GM19351 (cell line): ENCODE measurements around the gene FNBP1.

Experiments used
- ATAC-seq: cut with Tn5 transposase; IDR thresholded peaks from one replicate; pipeline ENCODE4 v1.9.1; 2021; ENCODE audit warnings: mild to moderate bottlenecking, moderate library complexity; ENCODE audit not compliant: unreplicated experiment

Gene FNBP1

DNA sequence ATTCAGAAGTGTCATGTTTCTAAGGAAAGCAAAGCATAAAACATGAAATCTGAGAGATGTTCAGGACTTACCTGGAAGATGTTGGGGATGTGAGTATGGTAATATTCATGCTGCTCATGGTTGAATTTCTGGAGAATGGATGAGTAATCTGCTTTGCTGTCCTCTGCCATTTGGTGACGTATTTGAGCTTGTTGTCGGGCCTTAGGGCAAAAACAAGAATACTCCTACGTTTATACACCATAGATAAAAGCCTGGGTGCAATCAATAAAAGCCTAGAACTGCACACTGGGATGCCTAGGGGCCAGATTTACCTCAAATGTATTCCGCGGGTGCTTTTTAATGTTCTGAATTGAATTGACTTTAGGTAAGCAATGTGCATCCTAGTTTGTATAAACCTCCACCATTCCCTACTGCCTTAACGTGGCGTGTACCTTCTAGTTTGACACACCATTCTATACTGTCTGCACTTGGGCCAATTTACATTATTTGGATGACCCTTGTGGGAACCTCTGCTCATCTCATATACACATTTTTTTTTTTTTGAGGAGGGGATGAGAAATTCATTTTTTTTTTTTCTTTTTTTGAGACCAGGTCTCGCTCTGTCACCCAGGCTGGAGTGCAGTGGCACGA is 113.4 kb downstream of the FNBP1 start:
- no peak for ATAC-seq

DNA sequence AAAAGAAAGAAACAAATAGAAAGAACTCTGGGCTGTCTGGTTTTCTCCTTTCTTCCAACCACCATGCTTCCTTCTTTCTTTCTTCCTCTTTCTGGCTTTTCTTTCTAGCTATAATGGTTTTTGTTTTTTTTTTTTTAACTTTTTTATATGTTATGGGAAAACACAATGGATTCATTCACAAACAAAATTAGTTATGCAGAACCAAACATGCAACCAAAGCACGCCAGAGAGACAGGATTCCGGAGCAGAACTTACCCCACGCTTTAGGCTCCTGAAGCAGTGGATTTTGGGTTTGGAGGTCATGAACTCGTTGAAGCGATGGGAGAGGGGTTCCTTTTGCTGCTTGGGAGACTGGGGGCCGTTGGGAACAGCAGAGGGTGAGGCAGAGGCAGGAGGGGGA is 119.4 kb downstream of the FNBP1 start:
- no peak for ATAC-seq

- no peak for ATAC-seq
These were observed 121.1 kb downstream of the FNBP1 start for GRCh38 chr9:129921905-129922304.

- no peak for ATAC-seq
These were observed 123.1 kb downstream of the FNBP1 start for GRCh38 chr9:129919841-129920240.

GRCh38 chr9:129919277-129919676 is 123.7 kb downstream of the FNBP1 start:
- no peak for ATAC-seq

DNA sequence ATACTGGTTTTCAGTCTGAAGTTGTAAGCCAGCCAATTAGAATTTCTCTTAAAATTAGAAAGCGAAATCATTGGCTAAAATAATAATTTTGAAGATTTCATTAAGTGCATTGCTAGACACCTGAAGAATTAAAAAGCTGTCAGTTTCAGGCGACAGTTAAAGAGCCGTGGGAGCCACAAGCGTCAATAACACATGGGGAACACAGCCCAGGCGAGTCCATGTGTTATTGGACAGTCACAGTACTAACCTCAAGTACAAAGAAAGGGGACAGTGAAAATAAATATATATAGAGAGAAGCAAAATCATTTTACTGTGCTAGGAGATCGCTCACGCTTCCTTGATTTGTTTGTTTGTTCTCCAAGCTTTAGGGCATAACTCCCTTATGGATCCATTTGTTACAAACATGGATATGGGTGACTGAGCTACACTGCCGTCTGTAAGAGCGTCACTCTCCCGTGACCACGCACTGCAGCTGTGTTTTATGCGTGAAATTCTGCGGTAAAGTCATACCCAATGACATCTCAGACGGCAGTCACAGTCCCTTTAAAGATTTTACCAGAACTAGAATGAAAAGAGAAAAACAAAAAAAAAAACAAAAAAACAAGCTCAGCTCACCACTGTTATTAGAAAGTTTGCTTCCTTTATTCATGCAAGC is 124.6 kb downstream of the FNBP1 start:
- no peak for ATAC-seq

DNA sequence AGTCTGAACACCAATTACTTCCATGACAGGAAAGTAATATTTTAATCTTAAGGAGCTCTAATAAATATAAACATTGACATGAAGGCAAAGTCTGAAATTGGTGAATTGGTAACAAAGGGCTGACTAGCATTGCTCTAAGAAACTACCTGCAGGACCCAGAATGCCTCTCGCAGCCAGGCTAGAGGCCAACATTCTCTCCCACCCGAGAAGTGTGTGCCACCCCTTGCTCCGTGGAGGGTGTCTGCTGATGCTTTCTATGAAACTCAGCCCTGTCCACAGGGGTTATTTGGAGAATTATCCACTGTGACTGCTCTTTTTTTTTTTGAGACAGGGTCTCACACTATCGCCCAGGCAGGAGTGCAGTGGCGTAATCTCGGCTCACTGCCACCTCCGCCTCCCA is 126.3 kb downstream of the FNBP1 start:
- ATAC-seq, result no peak

GRCh38 chr9:129914051-129914450 is 128.9 kb downstream of the FNBP1 start:
- ATAC-seq, result no peak

DNA sequence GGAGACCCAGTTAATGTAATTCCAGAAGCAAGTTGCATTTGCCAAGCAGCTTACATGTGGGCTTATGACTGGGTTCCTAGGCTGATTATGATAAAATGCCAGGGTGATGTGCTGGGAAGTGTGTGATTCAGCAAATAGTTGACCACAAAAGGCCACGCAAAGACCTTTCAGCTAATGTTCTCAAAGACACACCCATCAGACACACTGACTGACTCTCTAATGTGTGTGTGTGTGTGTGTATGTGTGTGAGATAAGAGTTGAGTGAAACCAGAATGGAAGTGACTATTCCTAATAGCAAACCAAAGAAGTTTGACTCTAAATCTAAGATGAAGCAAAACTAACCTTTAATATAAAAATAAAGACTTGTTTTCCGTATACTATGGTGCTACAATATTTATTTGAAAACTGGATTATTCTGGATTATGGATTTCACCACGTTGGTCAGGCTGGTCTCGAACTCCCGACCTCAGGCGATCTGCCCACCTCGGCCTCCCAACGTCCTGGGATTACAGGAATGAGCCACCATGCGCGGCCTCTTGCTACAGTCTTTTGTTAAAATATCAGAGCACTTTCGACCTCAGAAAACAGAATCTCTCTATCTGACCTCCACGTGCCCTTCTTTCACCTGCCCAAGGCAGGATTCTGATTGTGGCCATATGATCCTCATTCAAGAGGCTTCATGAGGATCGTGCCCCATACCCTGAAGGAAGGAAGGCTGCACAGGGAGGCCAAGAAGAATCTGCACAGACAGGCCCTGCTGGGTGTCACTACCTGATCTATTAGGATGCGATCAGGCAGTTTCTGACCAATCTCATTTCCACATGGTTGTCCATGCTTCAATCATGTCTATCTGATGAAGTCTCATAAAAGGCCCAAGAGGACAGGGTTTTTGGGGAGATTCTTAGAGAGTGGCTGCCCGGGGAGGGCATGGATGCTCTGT is 132.1 kb downstream of the FNBP1 start:
- no peak for ATAC-seq

DNA sequence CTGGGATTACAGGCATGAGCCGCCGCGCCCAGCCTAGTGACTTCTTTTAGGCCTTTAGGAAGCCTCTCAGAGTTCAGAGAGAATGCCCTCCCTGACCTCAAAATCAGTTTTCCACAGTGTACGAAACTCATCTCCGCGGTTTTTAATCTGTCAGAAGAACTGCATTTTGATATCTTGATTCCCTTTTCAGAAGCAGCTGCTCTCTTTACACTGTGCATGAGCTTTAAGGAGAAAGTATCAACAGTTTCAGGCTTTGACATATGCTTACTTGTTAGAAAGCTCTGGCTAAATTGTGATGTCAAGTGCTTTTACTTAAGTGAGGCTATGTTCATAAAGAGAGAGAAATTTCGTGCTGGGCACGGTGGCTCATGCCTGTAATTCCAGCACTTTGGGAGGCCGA is 133.1 kb downstream of the FNBP1 start:
- ATAC-seq, result no peak

DNA sequence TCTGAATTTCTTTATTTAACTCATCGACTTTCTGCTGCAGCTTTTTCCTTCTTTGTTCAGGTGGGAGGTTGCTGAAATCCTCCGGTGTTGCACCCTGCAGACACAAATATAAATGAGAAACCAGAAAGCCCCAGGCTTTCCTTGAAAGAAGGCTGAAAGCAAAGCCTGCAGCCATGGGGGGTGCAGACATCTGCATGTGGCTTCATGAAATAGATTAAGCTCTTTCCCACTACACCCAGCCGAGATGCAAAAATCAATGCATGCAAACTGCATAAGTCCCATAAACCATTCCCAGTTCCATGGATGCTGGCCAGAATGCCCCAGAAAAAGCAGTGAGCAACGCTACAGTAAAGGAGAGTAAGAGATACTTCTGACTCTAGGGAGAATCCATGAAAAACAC is 134.1 kb downstream of the FNBP1 start:
- no peak for ATAC-seq

DNA sequence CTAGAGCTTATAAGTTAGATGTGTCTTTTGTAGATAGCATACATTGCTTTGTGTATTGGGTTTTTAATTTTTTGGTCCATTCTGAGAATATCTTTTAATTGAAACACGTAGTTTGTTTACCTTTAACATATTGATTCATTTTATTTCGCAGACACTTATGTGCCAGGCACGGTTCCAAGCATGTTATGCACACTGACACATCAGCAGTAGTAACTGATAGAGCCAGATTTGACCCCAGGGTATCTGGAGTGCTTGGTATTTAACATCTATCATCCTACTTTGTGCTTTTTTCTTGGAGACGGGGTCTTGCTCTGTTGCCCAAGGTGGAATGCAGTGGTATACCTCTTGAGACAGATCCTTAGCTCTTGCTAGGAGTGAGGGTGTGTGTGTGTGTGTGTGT is 135.8 kb downstream of the FNBP1 start:
- ATAC-seq, result no peak

DNA sequence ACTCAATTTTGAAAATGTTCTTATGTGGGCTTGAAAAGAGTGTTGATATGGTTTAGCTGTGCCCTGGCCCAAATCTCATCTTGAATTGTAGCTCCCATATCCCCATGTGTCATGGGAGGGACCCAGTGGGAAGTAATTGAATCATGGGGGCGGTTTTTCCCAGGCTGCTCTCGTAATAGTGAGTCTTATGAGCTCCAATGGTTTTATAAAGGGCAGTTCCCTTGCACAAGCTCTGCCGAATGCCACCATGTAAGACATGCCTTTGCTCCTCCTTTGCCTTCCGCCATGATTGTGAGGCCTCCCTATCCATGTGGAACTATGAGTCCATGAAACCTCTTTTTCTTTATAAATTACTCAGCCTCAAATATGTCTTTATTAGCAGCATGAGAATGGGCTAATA is 136.7 kb downstream of the FNBP1 start:
- no peak for ATAC-seq

- no peak for ATAC-seq
These were observed 138.3 kb downstream of the FNBP1 start for GRCh38 chr9:129904734-129905133.

- no peak for ATAC-seq
These were observed 140.3 kb downstream of the FNBP1 start for GRCh38 chr9:129902740-129903134.

GRCh38 chr9:129901993-129902739 is 140.8 kb downstream of the FNBP1 start:
- no peak for ATAC-seq

GRCh38 chr9:129900263-129901027 is 142.5 kb downstream of the FNBP1 start:
- ATAC-seq, result peak; percentile 90

GRCh38 chr9:129899620-129900019 is 143.4 kb downstream of the FNBP1 start:
- ATAC-seq, result no peak

- ATAC-seq, result no peak
These were observed 144.8 kb downstream of the FNBP1 start for GRCh38 chr9:129898185-129898584.

DNA sequence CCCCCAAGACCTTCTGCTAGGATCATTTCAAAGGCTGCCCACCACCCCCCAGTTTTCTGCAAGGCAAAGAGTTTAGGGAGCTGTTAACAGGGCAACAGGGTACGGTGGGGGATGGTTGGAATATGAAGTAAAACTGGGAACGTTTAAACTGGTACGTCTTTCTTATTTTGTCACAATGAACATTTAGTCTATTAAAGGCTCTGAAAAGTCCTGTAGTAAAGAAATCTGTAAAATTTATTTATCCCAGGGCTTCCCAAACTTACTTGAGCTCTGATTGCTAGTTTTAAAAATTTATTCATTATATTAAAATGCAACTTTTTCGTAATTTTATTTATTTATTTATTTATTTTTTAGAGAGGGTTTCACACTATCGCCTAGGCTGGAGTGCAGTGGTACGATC is 145.7 kb downstream of the FNBP1 start:
- ATAC-seq, result no peak
